GM19099 (cell line): Measurements from ENCODE around the gene SORL1-AS1.

Source experiments
- POLR2A ChIP-seq: IDR thresholded peaks from 3 replicates; pipeline ENCODE4 v1.6.1; 2011; ENCODE audit warnings: low read depth; ENCODE audit not compliant: insufficient read length; ENCODE audit errors: extremely low read depth

The SORL1-AS1 gene

GRCh38 chr11:121405646-121406045 lies 47.1 kb downstream of the SORL1-AS1 start:
- no peak for TF ChIP-seq POLR2A

GRCh38 chr11:121394785-121395184 lies 58.0 kb downstream of the SORL1-AS1 start:
- TF ChIP-seq POLR2A = no peak

GRCh38 chr11:121393855-121394254 lies 58.9 kb downstream of the SORL1-AS1 start:
- TF ChIP-seq POLR2A = no peak

- no peak for TF ChIP-seq POLR2A
These were observed 60.9 kb downstream of the SORL1-AS1 start for GRCh38 chr11:121391914-121392313.

GRCh38 chr11:121389651-121390050 lies 63.1 kb downstream of the SORL1-AS1 start:
- no peak for TF ChIP-seq POLR2A
